Inferior parietal cortex (tissue), 1 donor: ENCODE data around the gene THSD4.
A peak's percentile ranks its signal among the peaks of the same experiment; 100 is the strongest.

Source experiments
- DNase-seq: peaks from one replicate; pipeline ENCODE4 v3.0.0-alpha.2; 2016; ENCODE audit errors: extremely low spot score

THSD4 gene

GRCh38 chr15:71329497-71330260 is 214.4 kb downstream of the THSD4 start:
- no peak for DNase-seq

GRCh38 chr15:71330638-71331162 is 215.4 kb downstream of the THSD4 start:
- no peak for DNase-seq

- no peak for DNase-seq
These were observed 215.9 kb downstream of the THSD4 start for GRCh38 chr15:71331173-71331572.

GRCh38 chr15:71332431-71333004 is 217.2 kb downstream of the THSD4 start:
- no peak for DNase-seq

DNA sequence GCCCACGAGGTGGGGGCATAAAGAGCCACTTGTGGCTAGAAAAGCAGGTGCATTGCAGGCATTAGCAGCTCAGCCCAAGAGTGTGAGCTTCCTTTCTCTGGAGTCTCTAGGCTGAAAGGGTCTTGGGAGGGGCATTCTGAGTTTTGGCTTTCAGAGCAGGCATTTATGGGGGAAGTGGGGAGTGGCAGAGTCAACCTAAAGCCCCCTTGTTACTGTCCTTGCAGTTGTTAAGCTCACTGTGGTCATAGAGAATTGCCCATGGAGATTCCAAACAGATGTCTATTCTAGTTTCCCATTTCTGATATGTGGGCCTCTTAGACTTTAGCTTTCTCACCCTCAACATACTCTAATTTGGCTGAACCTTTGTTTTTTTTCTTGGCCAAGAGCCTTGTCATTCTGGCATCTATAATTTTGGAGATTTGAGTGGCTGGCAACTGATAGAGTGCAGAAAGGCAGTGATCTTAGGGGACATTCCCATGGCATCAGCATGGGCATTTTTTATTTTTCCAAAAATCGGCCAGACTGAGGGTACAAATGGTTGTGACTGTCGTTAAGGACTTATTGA is 217.9 kb downstream of the THSD4 start:
- DNase-seq, result no peak

DNA sequence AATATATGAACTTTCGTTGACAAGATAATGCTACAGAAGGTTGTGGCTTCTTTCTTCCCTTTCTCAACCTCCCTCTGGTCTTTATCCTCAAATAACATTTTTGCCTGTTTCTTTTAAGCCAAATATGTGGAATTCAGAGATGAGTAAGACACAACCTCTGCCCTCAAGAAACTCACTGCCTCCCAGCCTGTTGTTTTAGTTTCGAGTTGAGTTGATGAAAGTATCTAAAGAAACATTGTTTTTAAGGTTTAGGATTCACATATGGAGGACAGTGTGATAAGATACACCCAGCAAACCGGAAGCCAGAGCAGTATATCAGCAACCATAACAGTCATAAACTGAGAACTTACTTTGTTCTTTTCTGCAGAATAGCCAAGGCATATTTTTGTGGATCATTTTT is 218.6 kb downstream of the THSD4 start:
- DNase-seq, result no peak

GRCh38 chr15:71334434-71334833 is 219.2 kb downstream of the THSD4 start:
- no peak for DNase-seq

- DNase-seq, result no peak
These were observed 219.6 kb downstream of the THSD4 start for GRCh38 chr15:71334873-71335272.

DNA sequence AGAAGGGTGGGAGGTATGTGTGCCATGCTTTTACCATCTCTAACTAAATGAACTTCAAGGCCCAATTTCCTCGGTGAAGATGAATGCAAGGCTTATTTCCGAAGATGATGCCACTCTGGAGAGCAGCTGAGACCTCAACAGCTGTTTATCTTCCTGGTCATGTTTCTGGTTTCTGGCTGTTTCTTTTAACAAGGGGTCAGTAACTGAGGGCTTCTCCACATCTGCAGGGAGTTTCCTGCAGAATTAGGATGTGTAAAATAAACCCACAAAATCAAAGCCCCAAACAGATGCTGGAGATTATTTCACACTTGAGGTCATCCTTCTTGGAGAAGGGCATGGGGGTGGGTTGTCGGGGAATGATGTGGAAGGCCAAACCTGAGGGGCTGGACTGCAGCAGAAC is 220.3 kb downstream of the THSD4 start:
- no peak for DNase-seq

DNA sequence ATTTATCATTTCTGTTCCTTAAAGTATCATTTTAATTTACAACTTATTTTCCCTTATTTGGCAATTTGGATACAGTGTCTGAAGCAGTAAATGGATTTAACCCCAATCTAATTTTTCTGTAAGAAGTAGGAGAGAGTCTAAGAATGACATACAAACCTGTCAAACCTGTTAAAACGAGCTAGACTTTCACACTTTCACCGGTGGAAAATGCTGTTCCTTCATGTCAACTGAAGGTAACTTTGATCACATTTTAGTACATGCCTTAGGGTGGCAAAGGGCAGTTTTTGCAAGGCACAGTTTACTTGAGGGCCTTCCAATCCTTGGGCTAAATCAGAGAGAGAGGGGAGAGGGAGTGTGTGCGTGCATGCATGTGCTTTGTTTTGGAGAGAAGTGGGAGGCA is 221.4 kb downstream of the THSD4 start:
- no peak for DNase-seq

GRCh38 chr15:71337197-71337845 is 222.1 kb downstream of the THSD4 start:
- no peak for DNase-seq

DNA sequence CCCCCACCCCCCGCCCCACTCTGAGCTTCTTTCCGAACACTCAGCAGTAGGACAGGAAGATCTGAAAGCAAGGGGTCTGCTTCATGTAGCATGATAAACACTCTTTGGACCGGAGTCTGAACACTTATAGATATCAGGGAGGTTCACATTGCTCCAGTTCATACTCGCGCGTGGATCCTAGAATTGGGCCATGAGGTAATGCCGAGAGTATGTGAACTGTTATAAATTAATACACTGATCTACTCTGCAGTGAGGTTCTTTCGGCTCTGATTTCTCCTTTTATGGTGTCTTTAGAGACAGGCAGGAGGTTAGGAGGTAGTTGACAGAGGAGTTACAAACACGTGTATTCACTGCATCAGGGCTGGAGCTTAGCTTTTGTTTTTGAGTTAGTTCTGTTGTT is 223.0 kb downstream of the THSD4 start:
- DNase-seq, result no peak

GRCh38 chr15:71338827-71339542 is 223.7 kb downstream of the THSD4 start:
- DNase-seq, result no peak

DNA sequence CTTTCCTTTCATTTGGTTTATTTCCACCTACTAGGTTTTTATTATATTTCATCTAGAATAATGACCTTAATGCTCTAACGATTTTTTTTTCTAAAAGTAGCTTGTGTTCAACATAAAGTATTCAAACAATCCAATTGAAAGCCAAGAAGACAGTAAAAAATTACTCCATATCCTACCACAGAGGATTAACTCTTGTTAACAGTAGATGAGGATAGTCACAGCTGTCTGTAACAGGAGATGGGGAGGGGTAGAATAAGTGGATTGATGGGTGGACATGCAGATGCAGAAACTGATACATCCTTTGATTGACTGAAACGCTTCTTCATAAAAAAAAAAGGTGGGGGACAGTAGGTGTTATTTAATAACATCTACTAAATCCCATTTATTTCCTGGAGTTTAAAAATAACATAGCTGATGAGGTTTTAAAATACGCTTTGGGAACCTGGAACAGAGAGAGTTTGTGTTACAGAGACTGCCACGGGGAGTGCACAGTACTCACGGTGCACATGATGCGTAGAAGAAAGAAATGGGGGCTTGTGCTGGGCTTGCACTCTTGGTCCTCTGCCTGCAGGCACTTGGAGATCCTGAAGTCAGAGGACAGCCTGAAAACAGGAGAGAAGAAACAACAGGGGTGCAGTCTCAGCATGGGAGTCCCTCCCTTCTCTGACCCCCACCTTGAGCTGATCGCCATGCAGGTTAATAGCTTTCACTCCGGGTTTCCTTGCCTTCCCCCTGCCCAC is 226.7 kb downstream of the THSD4 start:
- DNase-seq, result no peak

- no peak for DNase-seq
These were observed 227.4 kb downstream of the THSD4 start for GRCh38 chr15:71342658-71343057.

- DNase-seq, result no peak
These were observed 229.0 kb downstream of the THSD4 start for GRCh38 chr15:71344316-71344715.

DNA sequence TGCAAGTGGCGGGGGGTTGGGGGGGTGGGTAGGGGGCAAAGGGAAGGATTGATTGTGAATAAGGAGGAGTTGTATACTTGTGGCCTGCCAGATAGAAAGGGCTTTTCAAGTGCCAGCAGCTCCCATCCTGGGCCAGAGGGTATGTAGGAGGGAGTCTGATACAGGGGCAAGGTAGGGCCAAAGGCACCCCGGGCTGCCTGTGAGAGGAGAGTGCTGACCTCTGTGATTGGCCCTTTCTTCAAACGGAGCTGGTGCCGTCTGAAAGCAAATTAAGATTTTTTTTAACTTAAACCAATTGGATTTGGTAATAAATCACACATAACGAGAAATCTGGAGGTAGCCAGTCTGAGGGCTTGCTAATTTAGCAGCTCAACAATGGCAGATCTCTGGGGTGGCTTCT is 229.9 kb downstream of the THSD4 start:
- DNase-seq, result no peak

GRCh38 chr15:71346464-71346863 is 231.2 kb downstream of the THSD4 start:
- no peak for DNase-seq

- DNase-seq, result peak; percentile 16
These were observed 233.3 kb downstream of the THSD4 start for GRCh38 chr15:71348597-71348996.

DNA sequence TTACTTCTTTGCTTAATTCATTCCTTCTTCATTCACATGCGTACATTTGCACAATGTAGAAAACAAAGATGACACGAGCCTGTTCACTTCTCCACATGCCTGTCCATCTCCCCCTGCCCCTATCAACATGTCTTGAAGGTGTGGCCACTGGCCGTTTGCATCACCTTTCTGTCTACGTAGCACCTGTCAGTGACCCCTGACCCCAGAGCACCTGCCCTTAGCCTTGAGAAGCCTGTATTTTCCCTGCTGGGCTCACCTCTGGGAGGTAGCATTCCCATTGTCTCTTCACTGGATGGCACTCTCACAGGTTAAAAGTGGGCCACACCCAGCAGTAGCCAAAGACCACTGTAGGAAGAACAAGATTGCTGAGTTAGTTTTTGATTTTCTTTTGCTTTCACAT is 234.1 kb downstream of the THSD4 start:
- DNase-seq, result no peak
